Measurements from ENCODE around the gene WASHC2A. TPM values are rescaled to one million over a fixed set of nuclear protein-coding genes. Genes with fewer than 3 reads are reported as not detected.
"Not testable (repeated sequence)": the region's sequence is repeated elsewhere in the genome, so short reads cannot be mapped to it uniquely, and the experiment has no call there.

Gene WASHC2A
- total RNA-seq, 1 experiment from 2014 or later = 16.9 TPM

- not testable (repeated sequence) for DNase-seq; H3K27me3 ChIP-seq (ENCODE audit: control insufficient read depth, insufficient read depth, low read length); H3K4me3 ChIP-seq (ENCODE audit: insufficient read depth, low read depth, low read length); H3K36me3 ChIP-seq (replicated peaks; ENCODE audit: control insufficient read depth, insufficient read depth, low read length)
Measured at GRCh38 chr10:50157868-50158267, 90.1 kb downstream of the WASHC2A start.

GRCh38 chr10:50159856-50160255, 92.1 kb downstream of the WASHC2A start:
- H3K4me3 ChIP-seq (ENCODE audit: insufficient read depth, low read depth, low read length); H3K36me3 ChIP-seq (replicated peaks; ENCODE audit: control insufficient read depth, insufficient read depth, low read length); H3K27me3 ChIP-seq (ENCODE audit: control insufficient read depth, insufficient read depth, low read length); DNase-seq: not testable (repeated sequence)

GRCh38 chr10:50165038-50165437, 97.3 kb downstream of the WASHC2A start:
- H3K4me3 ChIP-seq (ENCODE audit: insufficient read depth, low read depth, low read length); DNase-seq; H3K36me3 ChIP-seq (replicated peaks; ENCODE audit: control insufficient read depth, insufficient read depth, low read length); H3K27me3 ChIP-seq (ENCODE audit: control insufficient read depth, insufficient read depth, low read length): not testable (repeated sequence)

GRCh38 chr10:50167833-50168232, 100.1 kb downstream of the WASHC2A start:
- not testable (repeated sequence) for DNase-seq; H3K4me3 ChIP-seq (ENCODE audit: insufficient read depth, low read depth, low read length); H3K36me3 ChIP-seq (replicated peaks; ENCODE audit: control insufficient read depth, insufficient read depth, low read length); H3K27me3 ChIP-seq (ENCODE audit: control insufficient read depth, insufficient read depth, low read length)

- not testable (repeated sequence) for H3K27me3 ChIP-seq (ENCODE audit: control insufficient read depth, insufficient read depth, low read length); H3K36me3 ChIP-seq (replicated peaks; ENCODE audit: control insufficient read depth, insufficient read depth, low read length); H3K4me3 ChIP-seq (ENCODE audit: insufficient read depth, low read depth, low read length); DNase-seq
Measured at GRCh38 chr10:50169506-50169905, 101.8 kb downstream of the WASHC2A start.

GRCh38 chr10:50174788-50175525, 107.2 kb downstream of the WASHC2A start:
- H3K27me3 ChIP-seq (ENCODE audit: control insufficient read depth, insufficient read depth, low read length); H3K4me3 ChIP-seq (ENCODE audit: insufficient read depth, low read depth, low read length); H3K36me3 ChIP-seq (replicated peaks; ENCODE audit: control insufficient read depth, insufficient read depth, low read length); DNase-seq: not testable (repeated sequence)

Other genes starting within 250 kb of the WASHC2A start
- gene PARG, start 125.9 kb upstream of the WASHC2A start, total RNA-seq (2014; rRNA removed; shearing (Covaris generic)) = 32.1 and 38.7 TPM in 2 replicates
- gene TIMM23B, start 125.9 kb upstream of the WASHC2A start, total RNA-seq (2014; rRNA removed; shearing (Covaris generic)) = 7.8 and 10.9 TPM in 2 replicates
- gene AGAP6, start 79.5 kb upstream of the WASHC2A start, total RNA-seq (2014; rRNA removed; shearing (Covaris generic)) = 7.0 and 7.7 TPM in 2 replicates
- gene ASAH2, start 183.6 kb downstream of the WASHC2A start, total RNA-seq (2014; rRNA removed; shearing (Covaris generic)) = 0.59 and 4.4 TPM in 2 replicates

All from H7 (cell line).